ENCODE measurements around the gene TMCC3. TPM values are rescaled to one million over a fixed set of nuclear protein-coding genes. Genes with fewer than 3 reads are reported as not detected.

TMCC3 gene
- total and polyA plus RNA-seq, 9 donors: 16.3 to 23.8 (median 20.3) TPM

- Histone ChIP-seq H3K4me1 (ENCODE audit: control insufficient read depth, insufficient read depth, low read length) (peaks cover 8% of the 10 kb centered on the region), H3K36me3 (ENCODE audit: control insufficient read depth, insufficient read depth, low read length) (no peaks in the 10 kb centered on the region), H3K27me3 (ENCODE audit: control insufficient read depth, insufficient read depth, low read length) (no peaks in the 10 kb centered on the region), H3K27ac (ENCODE audit: low read length) (no peak overlapping the region), H3K9me3 (replicated peaks; ENCODE audit: control insufficient read depth, low read depth, low read length) (no peaks in the 10 kb centered on the region), H3K4me3 (ENCODE audit: low read length) (no peak overlapping the region)
- 65% methylated on average over 9 of the region's 11 CpGs for WGBS (ENCODE audit: insufficient coverage)
- DNase-seq: no peak
Observed at GRCh38 chr12:94623161-94623920, 27.0 kb downstream of the TMCC3 start.

GRCh38 chr12:94622475-94622874 lies 27.9 kb downstream of the TMCC3 start:
- H3K27ac ChIP-seq (ENCODE audit: low read length): no peak overlapping the region

GRCh38 chr12:94621662-94622359 lies 28.5 kb downstream of the TMCC3 start:
- no CpG with 5 or more reads among the region's 7 CpGs for WGBS (ENCODE audit: insufficient coverage)
- Histone ChIP-seq H3K9me3 (replicated peaks; ENCODE audit: control insufficient read depth, low read depth, low read length) (no peaks in the 10 kb centered on the region), H3K4me1 (ENCODE audit: control insufficient read depth, insufficient read depth, low read length) (peaks cover 13% of the 10 kb centered on the region), H3K27ac (ENCODE audit: low read length) (no peak overlapping the region), H3K4me3 (ENCODE audit: low read length) (no peak overlapping the region), H3K36me3 (ENCODE audit: control insufficient read depth, insufficient read depth, low read length) (no peaks in the 10 kb centered on the region), H3K27me3 (ENCODE audit: control insufficient read depth, insufficient read depth, low read length) (no peaks in the 10 kb centered on the region)
- no peak for DNase-seq

More at GRCh38 chr12:94622475-94622874, 27.9 kb downstream of the TMCC3 start:
- no peaks in the 10 kb centered on the region for H3K9me3 ChIP-seq (replicated peaks; ENCODE audit: control insufficient read depth, low read depth, low read length)
- H3K27me3 ChIP-seq (ENCODE audit: control insufficient read depth, insufficient read depth, low read length): no peaks in the 10 kb centered on the region
- H3K4me3 ChIP-seq (ENCODE audit: low read length): no peak overlapping the region
- DNase-seq: peak; percentile 63
- H3K4me1 ChIP-seq (ENCODE audit: control insufficient read depth, insufficient read depth, low read length): peaks cover 9% of the 10 kb centered on the region
- 39% methylated on average over 4 of the region's 4 CpGs for WGBS (ENCODE audit: insufficient coverage)
- no peaks in the 10 kb centered on the region for H3K36me3 ChIP-seq (ENCODE audit: control insufficient read depth, insufficient read depth, low read length)

- DNase-seq: no peak
- Histone ChIP-seq H3K4me1 (ENCODE audit: control insufficient read depth, insufficient read depth, low read length) (peaks cover 24% of the 10 kb centered on the region), H3K4me3 (ENCODE audit: low read length) (no peak overlapping the region), H3K36me3 (ENCODE audit: control insufficient read depth, insufficient read depth, low read length) (no peaks in the 10 kb centered on the region), H3K9me3 (replicated peaks; ENCODE audit: control insufficient read depth, low read depth, low read length) (no peaks in the 10 kb centered on the region), H3K27me3 (ENCODE audit: control insufficient read depth, insufficient read depth, low read length) (no peaks in the 10 kb centered on the region), H3K27ac (ENCODE audit: low read length) (no peak overlapping the region)
- no CpG with 5 or more reads among the region's 3 CpGs for WGBS (ENCODE audit: insufficient coverage)
Observed at GRCh38 chr12:94620621-94621020, 29.7 kb downstream of the TMCC3 start.

GRCh38 chr12:94618995-94619695 lies 31.2 kb downstream of the TMCC3 start:
- H3K9me3 ChIP-seq (replicated peaks; ENCODE audit: control insufficient read depth, low read depth, low read length): no peaks in the 10 kb centered on the region
- no peaks in the 10 kb centered on the region for H3K27me3 ChIP-seq (ENCODE audit: control insufficient read depth, insufficient read depth, low read length)
- no peak for DNase-seq
- H3K27ac ChIP-seq (ENCODE audit: low read length): no peak overlapping the region
- 84% methylated on average over 2 of the region's 6 CpGs for WGBS (ENCODE audit: insufficient coverage)
- H3K4me3 ChIP-seq (ENCODE audit: low read length): no peak overlapping the region
- peaks cover 36% of the 10 kb centered on the region for H3K4me1 ChIP-seq (ENCODE audit: control insufficient read depth, insufficient read depth, low read length)
- H3K36me3 ChIP-seq (ENCODE audit: control insufficient read depth, insufficient read depth, low read length): no peaks in the 10 kb centered on the region

GRCh38 chr12:94617101-94617500 lies 33.3 kb downstream of the TMCC3 start:
- Histone ChIP-seq H3K4me1 (ENCODE audit: control insufficient read depth, insufficient read depth, low read length) (peaks cover 31% of the 10 kb centered on the region), H3K9me3 (replicated peaks; ENCODE audit: control insufficient read depth, low read depth, low read length) (no peaks in the 10 kb centered on the region), H3K27me3 (ENCODE audit: control insufficient read depth, insufficient read depth, low read length) (no peaks in the 10 kb centered on the region), H3K4me3 (ENCODE audit: low read length) (no peak overlapping the region), H3K27ac (ENCODE audit: low read length) (no peak overlapping the region), H3K36me3 (ENCODE audit: control insufficient read depth, insufficient read depth, low read length) (no peaks in the 10 kb centered on the region)
- no peak for DNase-seq
- WGBS (ENCODE audit: insufficient coverage): no CpG with 5 or more reads among the region's 3 CpGs

GRCh38 chr12:94616203-94616729 lies 34.1 kb downstream of the TMCC3 start:
- 82% methylated on average over 8 of the region's 11 CpGs for WGBS (ENCODE audit: insufficient coverage)
- H3K4me3 ChIP-seq (ENCODE audit: low read length): no peak overlapping the region
- peak; percentile 14 for DNase-seq
- H3K4me1 ChIP-seq (ENCODE audit: control insufficient read depth, insufficient read depth, low read length): peaks cover 31% of the 10 kb centered on the region
- no peaks in the 10 kb centered on the region for H3K9me3 ChIP-seq (replicated peaks; ENCODE audit: control insufficient read depth, low read depth, low read length)
- no peaks in the 10 kb centered on the region for H3K36me3 ChIP-seq (ENCODE audit: control insufficient read depth, insufficient read depth, low read length)
- peak overlapping the region; percentile 56 for H3K27ac ChIP-seq (ENCODE audit: low read length)
- H3K27me3 ChIP-seq (ENCODE audit: control insufficient read depth, insufficient read depth, low read length): no peaks in the 10 kb centered on the region

GRCh38 chr12:94615260-94616181 lies 34.8 kb downstream of the TMCC3 start:
- Histone ChIP-seq H3K9me3 (replicated peaks; ENCODE audit: control insufficient read depth, low read depth, low read length) (no peaks in the 10 kb centered on the region), H3K4me3 (ENCODE audit: low read length) (peak overlapping the region; percentile 5), H3K4me1 (ENCODE audit: control insufficient read depth, insufficient read depth, low read length) (peaks cover 31% of the 10 kb centered on the region), H3K27me3 (ENCODE audit: control insufficient read depth, insufficient read depth, low read length) (no peaks in the 10 kb centered on the region), H3K36me3 (ENCODE audit: control insufficient read depth, insufficient read depth, low read length) (no peaks in the 10 kb centered on the region), H3K27ac (ENCODE audit: low read length) (peak overlapping the region; percentile 56)
- DNase-seq: peak; percentile 73
- WGBS (ENCODE audit: insufficient coverage): 56% methylated on average over 8 of the region's 14 CpGs

GRCh38 chr12:94614288-94614721 lies 36.1 kb downstream of the TMCC3 start:
- peak; percentile 48 for DNase-seq
- peaks cover 2% of the 10 kb centered on the region for H3K36me3 ChIP-seq (ENCODE audit: control insufficient read depth, insufficient read depth, low read length)
- H3K27me3 ChIP-seq (ENCODE audit: control insufficient read depth, insufficient read depth, low read length): no peaks in the 10 kb centered on the region
- peaks cover 31% of the 10 kb centered on the region for H3K4me1 ChIP-seq (ENCODE audit: control insufficient read depth, insufficient read depth, low read length)
- H3K4me3 ChIP-seq (ENCODE audit: low read length): no peak overlapping the region
- H3K27ac ChIP-seq (ENCODE audit: low read length): peak overlapping the region; percentile 56
- WGBS (ENCODE audit: insufficient coverage): 60% methylated on average over 1 of the region's 3 CpGs
- H3K9me3 ChIP-seq (replicated peaks; ENCODE audit: control insufficient read depth, low read depth, low read length): no peaks in the 10 kb centered on the region
